SKM-1 (cell line): Measurements from ENCODE around the gene CUL9.

Experiments
- DNase-seq: peaks from one replicate; lab custom pipeline; 2025; ENCODE audit not compliant: unreplicated experiment; lab: John Stamatoyannopoulos, UW

Gene CUL9

GRCh38 chr6:43254138-43254817, 72.3 kb downstream of the CUL9 start:
- no peak for DNase-seq

GRCh38 chr6:43254846-43255245, 72.8 kb downstream of the CUL9 start:
- no peak for DNase-seq

- no peak for DNase-seq
Observed at GRCh38 chr6:43255408-43256054, 73.5 kb downstream of the CUL9 start.

- DNase-seq, result no peak
Observed at GRCh38 chr6:43256670-43257366, 74.8 kb downstream of the CUL9 start.

GRCh38 chr6:43257367-43258145, 75.6 kb downstream of the CUL9 start:
- DNase-seq, result no peak

GRCh38 chr6:43258180-43258579, 76.2 kb downstream of the CUL9 start:
- DNase-seq, result no peak

- DNase-seq, result no peak
Observed at GRCh38 chr6:43258807-43259686, 77.1 kb downstream of the CUL9 start.

GRCh38 chr6:43260791-43261190, 78.8 kb downstream of the CUL9 start:
- no peak for DNase-seq

GRCh38 chr6:43261198-43261597, 79.2 kb downstream of the CUL9 start:
- DNase-seq, result no peak

GRCh38 chr6:43262000-43262779, 80.2 kb downstream of the CUL9 start:
- no peak for DNase-seq

GRCh38 chr6:43262780-43263313, 80.9 kb downstream of the CUL9 start:
- no peak for DNase-seq

- peak; percentile 63 for DNase-seq
Observed at GRCh38 chr6:43263314-43264178, 81.5 kb downstream of the CUL9 start.

GRCh38 chr6:43264599-43265145, 82.7 kb downstream of the CUL9 start:
- DNase-seq, result no peak

GRCh38 chr6:43265564-43265963, 83.6 kb downstream of the CUL9 start:
- DNase-seq, result no peak

GRCh38 chr6:43267619-43268354, 85.8 kb downstream of the CUL9 start:
- no peak for DNase-seq

- DNase-seq, result no peak
Observed at GRCh38 chr6:43268355-43268700, 86.3 kb downstream of the CUL9 start.

- no peak for DNase-seq
Observed at GRCh38 chr6:43268782-43269272, 86.8 kb downstream of the CUL9 start.
